Measurements from ENCODE around the gene TMCO1. TPM values are rescaled to one million over a fixed set of nuclear protein-coding genes. Genes with fewer than 3 reads are reported as not detected.

TMCO1 gene
- total RNA-seq, 1 donor from 2014 or later: 74.9 TPM

DNA sequence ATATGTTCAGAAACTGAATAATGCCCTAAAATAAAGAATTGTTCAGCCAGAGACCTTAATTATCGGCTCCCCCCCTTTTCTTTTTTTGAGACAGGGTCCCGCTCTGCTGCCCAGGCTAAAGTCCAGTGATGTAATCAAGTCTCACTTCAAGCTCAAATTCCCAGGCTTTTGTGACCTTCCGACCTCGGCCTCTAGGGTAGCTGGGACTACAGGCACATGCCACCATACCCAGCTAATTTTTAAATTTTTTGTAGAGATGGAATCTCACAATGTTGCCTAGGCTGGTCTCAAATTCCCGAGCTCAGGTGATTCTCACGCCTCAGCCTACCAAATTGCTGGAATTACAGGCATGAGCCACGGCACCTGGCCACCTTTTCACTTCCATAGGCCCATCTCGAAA lies 26.5 kb downstream of the TMCO1 start:
- Mint-ChIP-seq H3K4me3 (ENCODE audit: unreplicated experiment) (no peak overlapping the region), H3K9me3 (ENCODE audit: unreplicated experiment) (no peaks in the 10 kb centered on the region), H3K36me3 (ENCODE audit: unreplicated experiment) (no peaks in the 10 kb centered on the region), H3K27ac (ENCODE audit: unreplicated experiment) (no peak overlapping the region), H3K4me1 (ENCODE audit: low read depth, unreplicated experiment) (no peaks in the 10 kb centered on the region), H3K27me3 (ENCODE audit: unreplicated experiment) (no peaks in the 10 kb centered on the region)
- DNase-seq: no peak
- TF ChIP-seq, protein P1, sequence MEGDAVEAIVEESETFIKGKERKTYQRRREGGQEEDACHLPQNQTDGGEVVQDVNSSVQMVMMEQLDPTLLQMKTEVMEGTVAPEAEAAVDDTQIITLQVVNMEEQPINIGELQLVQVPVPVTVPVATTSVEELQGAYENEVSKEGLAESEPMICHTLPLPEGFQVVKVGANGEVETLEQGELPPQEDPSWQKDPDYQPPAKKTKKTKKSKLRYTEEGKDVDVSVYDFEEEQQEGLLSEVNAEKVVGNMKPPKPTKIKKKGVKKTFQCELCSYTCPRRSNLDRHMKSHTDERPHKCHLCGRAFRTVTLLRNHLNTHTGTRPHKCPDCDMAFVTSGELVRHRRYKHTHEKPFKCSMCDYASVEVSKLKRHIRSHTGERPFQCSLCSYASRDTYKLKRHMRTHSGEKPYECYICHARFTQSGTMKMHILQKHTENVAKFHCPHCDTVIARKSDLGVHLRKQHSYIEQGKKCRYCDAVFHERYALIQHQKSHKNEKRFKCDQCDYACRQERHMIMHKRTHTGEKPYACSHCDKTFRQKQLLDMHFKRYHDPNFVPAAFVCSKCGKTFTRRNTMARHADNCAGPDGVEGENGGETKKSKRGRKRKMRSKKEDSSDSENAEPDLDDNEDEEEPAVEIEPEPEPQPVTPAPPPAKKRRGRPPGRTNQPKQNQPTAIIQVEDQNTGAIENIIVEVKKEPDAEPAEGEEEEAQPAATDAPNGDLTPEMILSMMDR (IDR thresholded peaks at IDR 0.05; ENCODE audit: partially characterized antibody, unreplicated experiment): no peak

GRCh38 chr1:165738794-165739193 lies 29.9 kb downstream of the TMCO1 start:
- Mint-ChIP-seq H3K36me3 (ENCODE audit: unreplicated experiment) (no peaks in the 10 kb centered on the region), H3K9me3 (ENCODE audit: unreplicated experiment) (no peaks in the 10 kb centered on the region), H3K27me3 (ENCODE audit: unreplicated experiment) (no peaks in the 10 kb centered on the region), H3K4me3 (ENCODE audit: unreplicated experiment) (no peak overlapping the region), H3K4me1 (ENCODE audit: low read depth, unreplicated experiment) (no peaks in the 10 kb centered on the region), H3K27ac (ENCODE audit: unreplicated experiment) (no peak overlapping the region)
- DNase-seq: no peak
- TF ChIP-seq, protein P1 (IDR thresholded peaks at IDR 0.05; ENCODE audit: partially characterized antibody, unreplicated experiment): no peak

GRCh38 chr1:165737196-165737595 lies 31.5 kb downstream of the TMCO1 start:
- TF ChIP-seq, protein P1 (IDR thresholded peaks at IDR 0.05; ENCODE audit: partially characterized antibody, unreplicated experiment): no peak
- Mint-ChIP-seq H3K27ac (ENCODE audit: unreplicated experiment) (no peak overlapping the region), H3K4me3 (ENCODE audit: unreplicated experiment) (no peak overlapping the region), H3K36me3 (ENCODE audit: unreplicated experiment) (no peaks in the 10 kb centered on the region), H3K9me3 (ENCODE audit: unreplicated experiment) (no peaks in the 10 kb centered on the region), H3K4me1 (ENCODE audit: low read depth, unreplicated experiment) (no peaks in the 10 kb centered on the region), H3K27me3 (ENCODE audit: unreplicated experiment) (no peaks in the 10 kb centered on the region)
- no peak for DNase-seq

- Mint-ChIP-seq H3K9me3 (ENCODE audit: unreplicated experiment) (no peaks in the 10 kb centered on the region), H3K4me3 (ENCODE audit: unreplicated experiment) (no peak overlapping the region), H3K4me1 (ENCODE audit: low read depth, unreplicated experiment) (no peaks in the 10 kb centered on the region), H3K36me3 (ENCODE audit: unreplicated experiment) (no peaks in the 10 kb centered on the region), H3K27me3 (ENCODE audit: unreplicated experiment) (no peaks in the 10 kb centered on the region), H3K27ac (ENCODE audit: unreplicated experiment) (no peak overlapping the region)
- no peak for DNase-seq
- TF ChIP-seq, protein P1 (IDR thresholded peaks at IDR 0.05; ENCODE audit: partially characterized antibody, unreplicated experiment): no peak
Observed at GRCh38 chr1:165734906-165735305, 33.8 kb downstream of the TMCO1 start.

DNA sequence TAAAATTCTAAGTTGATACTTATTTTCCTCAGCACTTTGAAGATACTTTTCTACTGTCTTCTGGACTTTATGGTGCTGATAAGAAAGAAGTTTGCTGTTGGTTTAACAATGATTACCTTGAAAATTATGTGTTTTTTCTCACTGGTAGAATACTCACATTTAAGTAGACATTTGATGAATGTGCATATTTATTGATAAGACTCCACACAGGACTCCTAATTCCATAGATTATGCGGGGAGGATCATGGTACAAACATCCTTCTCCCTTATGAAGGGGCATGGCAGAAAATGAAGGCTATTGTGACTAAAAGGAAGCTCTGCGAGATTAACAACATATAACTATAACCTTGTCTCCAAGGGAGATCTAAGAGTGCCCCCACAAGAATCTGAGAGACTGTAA lies 41.8 kb downstream of the TMCO1 start:
- H3K27me3 Mint-ChIP-seq (ENCODE audit: unreplicated experiment): no peaks in the 10 kb centered on the region
- H3K4me3 Mint-ChIP-seq (ENCODE audit: unreplicated experiment): no peak overlapping the region
- TF ChIP-seq, protein P1 (IDR thresholded peaks at IDR 0.05; ENCODE audit: partially characterized antibody, unreplicated experiment): no peak
- DNase-seq: no peak
- no peaks in the 10 kb centered on the region for H3K36me3 Mint-ChIP-seq (ENCODE audit: unreplicated experiment)
- H3K4me1 Mint-ChIP-seq (ENCODE audit: low read depth, unreplicated experiment): no peaks in the 10 kb centered on the region
- H3K27ac Mint-ChIP-seq (ENCODE audit: unreplicated experiment): no peak overlapping the region
- no peaks in the 10 kb centered on the region for H3K9me3 Mint-ChIP-seq (ENCODE audit: unreplicated experiment)

All from glutamatergic neuron (in vitro differentiated cells).